Stimulated activated CD8-positive, alpha-beta memory T cell treated with anti-CD3 and anti-CD28 coated beads, Interleukin-4, amount 100 ng/mL, for 4 hours (primary cell): ENCODE results near the gene THBD.

Experiments used
- DNase-seq, 2 donors: peaks; one replicate each; pipeline ENCODE4 v3.0.0-alpha.2; 2020; ENCODE audit warnings: low read depth in 2 of 2, low spot score in 1 of 2

Gene THBD

GRCh38 chr20:23062632-23063031 lies 13.2 kb upstream of the THBD start:
- DNase-seq: no peak

- no peak for DNase-seq
Observed at GRCh38 chr20:23061734-23062561, 12.5 kb upstream of the THBD start.

DNA sequence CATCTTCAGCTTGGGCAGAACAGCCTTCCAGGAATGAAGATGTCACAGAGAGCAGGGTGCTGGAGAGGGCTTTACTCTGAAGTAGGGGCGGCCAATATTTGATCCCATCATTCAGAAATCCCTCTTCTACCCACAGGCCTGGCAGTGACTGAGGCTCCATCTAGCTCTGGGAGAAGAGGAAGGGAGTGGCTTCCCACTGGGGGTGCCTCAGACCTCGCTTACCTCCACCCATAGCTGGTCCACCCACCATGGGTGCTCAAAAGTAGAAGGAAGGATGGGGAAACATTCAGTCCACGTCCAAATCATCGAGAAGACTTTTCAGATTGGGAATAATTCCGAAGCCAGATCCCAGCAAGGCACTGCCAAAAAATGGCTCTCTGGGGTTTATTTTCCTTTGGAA lies 11.8 kb upstream of the THBD start:
- DNase-seq: no peak

DNA sequence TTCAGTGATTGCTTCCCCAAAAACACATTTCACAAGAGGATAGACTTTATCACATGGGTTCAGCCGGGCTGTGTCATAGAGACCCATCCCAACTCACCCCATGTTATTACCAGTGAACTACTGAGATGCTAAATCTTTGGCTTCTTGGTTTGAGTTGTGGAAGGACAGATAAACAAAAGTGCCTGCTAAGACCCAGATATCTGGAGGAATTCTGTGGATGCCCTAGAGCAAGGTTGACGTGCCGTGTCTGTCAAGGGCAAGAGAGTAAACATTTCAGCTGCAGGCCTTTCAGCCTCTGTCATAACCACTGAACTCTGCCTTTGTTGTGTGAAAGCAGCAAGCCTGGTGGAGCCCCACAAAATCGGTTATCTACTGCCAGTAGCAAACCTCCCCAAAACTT lies 11.2 kb upstream of the THBD start:
- DNase-seq: no peak

- no peak for DNase-seq
Observed at GRCh38 chr20:23059846-23060245, 10.4 kb upstream of the THBD start.

GRCh38 chr20:23059001-23059400 lies 9.5 kb upstream of the THBD start:
- no peak for DNase-seq

DNA sequence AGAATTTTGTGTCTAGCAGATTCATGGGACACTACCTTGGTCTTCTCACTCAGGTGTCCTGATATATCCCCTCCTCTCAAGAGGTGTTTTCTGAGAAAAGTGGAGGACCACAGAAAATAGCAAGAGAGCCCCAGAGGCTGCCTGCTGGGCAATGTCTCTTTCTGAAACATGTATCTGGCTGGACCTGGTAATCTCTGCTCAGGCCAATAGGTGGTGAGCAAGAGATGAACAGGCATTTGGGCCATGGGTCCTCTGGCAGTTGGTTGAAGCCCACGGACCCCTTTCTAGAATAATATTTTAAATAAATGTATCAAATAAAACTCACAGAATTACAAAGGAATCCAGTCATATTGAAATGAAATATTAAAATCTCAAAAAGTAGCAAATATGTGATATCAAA lies 8.8 kb upstream of the THBD start:
- DNase-seq: no peak

GRCh38 chr20:23052904-23053303 lies 3.4 kb upstream of the THBD start:
- DNase-seq: no peak

DNA sequence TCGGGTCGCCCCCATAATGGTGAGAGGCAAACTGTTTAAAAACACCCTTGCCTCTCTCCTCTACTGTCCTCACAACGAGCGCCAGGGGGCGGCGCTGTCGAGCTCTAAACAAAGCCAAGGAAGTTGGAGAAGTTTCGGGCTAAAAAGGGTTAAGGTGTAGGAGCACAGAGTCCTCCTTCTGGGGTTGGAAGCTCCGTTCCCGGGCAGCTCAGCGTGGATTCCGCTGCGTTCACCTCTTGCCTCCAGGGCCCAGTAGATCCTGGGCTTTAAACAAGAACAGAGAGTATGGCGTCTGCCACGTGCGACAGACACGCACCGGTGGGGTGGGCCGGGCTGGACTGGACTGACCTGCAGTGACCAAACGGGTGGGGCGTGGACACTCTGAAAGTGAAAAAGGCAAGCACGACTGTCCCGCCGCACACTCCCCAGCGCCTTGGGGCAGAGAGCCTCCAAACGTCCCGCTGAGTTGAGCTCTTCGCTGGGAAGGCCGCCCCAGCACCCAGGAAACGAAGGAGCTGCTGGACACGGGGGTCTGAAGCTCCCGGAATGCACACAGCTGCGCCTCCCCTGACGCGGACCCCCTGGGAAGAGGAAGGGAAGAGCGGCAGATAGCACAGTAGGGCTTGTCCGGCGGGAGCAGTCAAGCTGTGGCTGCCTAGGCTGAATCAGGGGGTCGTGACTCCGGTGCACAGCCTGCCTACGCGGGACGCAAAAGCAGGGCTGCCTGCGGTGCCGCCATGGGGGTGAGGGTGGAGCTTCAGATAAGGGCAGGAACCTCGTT lies 1.6 kb upstream of the THBD start:
- DNase-seq: no peak

DNA sequence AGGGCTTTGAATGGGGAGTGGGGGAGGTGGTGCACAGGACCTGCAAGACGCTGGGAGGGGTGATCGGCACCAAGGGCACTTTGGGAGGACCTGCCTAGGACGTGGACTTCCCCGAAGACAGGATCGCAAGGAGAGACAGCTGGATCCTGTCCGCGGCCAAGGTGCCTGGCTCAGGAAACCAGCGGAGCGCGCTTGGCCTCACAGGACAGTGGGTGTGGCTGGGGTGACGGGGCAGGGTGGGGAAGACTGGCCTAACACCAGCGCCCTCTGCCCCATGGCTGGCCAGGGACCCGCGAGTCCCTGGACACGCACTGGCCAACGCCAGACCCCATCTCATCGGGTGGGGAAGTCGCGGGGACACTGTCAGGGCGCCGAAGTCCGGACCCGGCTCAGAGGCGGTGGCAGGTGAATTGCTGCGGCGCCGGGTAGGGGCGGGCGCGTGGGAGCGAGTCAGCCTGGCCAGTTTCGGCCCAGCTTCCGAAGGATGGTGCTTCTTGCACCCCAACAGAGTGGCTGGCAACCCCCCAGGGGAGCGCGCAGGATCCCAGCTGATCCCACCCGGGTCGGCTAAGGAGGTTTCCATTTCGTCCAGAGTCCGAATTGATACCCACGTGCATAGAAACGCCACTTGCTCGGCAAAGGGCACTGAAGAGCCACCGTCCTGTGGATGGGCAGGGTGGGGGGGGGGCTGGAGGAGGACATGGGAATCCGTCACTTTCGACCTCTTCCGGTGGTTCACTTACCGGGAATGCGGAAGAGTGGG lies 785 bp upstream of the THBD start:
- no peak for DNase-seq

DNA sequence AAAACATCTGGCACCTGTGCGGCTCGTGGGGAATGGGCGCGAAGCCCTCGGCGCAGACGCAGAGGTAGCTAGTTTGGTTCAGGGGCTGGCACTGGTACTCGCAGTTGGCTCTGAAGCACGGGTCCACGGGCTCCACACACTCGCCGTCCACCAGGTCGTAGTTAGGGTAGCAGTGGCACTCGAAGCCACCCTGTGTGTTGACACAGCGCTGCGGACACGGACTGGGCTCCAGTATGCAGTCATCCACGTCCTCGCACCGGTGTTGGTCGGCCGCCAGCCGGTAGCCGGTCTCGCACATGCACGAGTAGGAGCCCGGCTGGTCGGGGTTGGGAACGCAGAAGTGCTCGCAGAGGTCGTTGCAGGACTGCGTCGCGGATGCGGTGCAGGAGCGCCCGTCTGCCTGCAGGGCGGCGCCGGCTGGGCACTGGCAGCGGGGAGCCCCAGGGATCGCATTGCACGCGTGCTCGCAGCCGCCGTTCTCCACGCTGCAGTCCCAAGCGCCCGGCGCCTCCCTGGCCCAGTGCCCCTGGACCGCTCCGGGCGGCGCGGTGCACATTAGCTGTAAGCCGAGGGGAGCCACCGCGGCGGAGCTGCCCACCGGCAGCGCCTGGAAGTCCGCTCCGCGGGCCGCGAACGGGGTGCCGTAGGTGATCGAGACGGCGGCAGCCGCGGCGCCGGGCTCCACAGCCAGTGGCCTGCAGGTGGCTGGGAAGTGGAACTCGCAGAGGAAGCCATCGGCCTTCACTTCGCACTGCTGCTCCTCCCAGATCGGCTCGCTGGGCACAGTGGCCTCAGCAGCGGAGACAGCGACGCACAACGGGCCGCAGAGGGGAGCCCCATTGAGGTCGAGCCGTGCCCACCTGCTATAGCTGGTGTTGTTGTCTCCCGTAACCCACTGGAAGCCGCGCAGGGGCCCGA lies 930 bp downstream of the THBD start:
- no peak for DNase-seq

DNA sequence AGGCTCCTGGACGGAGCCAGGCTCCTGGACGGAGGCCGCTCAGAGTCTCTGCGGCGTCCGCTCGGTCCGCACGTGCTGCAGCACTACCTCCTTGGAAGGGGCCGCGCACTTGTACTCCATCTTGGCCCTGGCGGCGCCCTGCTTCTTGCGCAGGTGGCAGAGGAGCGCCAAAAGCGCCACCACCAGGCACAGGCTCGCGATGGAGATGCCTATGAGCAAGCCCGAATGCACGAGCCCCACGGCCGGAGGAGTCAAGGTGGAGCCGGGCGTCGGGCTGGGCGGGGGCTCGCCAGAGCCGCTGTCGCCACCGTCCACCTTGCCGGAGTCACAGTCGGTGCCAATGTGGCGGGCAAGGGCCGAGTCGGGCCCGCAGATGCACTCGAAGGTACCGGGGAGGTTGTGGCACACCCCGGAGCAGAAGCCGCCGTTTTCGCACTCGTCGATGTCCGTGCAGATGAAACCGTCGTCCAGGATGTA lies 1.7 kb downstream of the THBD start:
- DNase-seq: no peak

DNA sequence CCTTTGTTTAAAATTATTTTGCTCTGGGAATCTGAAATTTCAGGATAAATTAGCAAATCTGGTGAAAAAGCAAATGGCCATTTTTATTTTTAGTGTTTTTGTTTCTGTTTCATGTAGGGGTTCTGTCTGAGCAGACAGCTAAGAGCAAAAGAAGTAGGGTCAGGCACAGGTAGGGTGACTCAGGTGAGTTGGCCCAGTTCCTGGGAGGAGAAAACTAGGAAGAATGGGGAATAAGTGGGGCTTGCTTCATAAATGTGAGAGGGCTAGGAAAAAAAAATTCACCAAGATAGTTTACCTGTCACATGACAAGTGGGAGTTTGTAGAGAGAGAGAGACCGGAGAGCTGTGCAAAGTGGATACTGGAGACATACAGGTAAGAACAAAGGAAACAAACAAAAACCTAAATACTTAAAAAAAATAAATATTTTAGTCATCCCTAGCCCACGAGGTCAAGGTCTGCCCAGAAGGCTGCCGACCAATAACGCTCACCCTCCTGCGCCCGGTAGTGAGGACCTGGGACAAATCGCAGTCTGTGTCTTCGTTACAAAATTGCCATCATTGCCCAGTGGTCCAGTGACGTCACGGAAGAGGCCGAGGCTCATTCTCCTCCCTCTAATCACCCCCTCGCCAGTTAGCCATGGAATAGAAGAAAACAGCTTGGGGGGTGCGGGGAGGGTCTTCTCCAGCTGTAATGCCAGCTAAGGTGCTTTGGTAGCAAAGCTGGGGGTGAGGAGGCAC lies 2.3 kb downstream of the THBD start:
- DNase-seq: no peak

DNA sequence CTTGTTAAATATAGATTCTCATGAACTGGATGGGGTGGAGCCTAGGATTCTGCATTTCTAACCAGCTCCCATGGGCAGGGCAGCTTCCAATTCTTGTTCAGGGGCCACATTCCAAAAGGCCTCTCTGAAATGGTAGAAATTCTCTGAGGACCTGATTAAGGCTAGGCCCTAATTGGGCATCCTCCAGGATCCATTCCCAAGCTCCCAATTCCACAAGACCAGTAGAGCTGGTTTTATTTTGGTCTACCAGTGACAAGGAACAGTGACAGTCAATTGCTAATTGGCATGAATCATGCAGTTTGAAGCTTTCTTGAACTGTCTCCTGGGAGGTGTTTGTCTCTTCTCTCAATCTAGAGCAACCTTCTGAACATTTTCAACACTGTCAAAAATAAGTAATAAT lies 3.0 kb downstream of the THBD start:
- no peak for DNase-seq

- no peak for DNase-seq
Observed at GRCh38 chr20:23043376-23043775, 6.1 kb downstream of the THBD start.

GRCh38 chr20:23042270-23042669 lies 7.2 kb downstream of the THBD start:
- DNase-seq: no peak

DNA sequence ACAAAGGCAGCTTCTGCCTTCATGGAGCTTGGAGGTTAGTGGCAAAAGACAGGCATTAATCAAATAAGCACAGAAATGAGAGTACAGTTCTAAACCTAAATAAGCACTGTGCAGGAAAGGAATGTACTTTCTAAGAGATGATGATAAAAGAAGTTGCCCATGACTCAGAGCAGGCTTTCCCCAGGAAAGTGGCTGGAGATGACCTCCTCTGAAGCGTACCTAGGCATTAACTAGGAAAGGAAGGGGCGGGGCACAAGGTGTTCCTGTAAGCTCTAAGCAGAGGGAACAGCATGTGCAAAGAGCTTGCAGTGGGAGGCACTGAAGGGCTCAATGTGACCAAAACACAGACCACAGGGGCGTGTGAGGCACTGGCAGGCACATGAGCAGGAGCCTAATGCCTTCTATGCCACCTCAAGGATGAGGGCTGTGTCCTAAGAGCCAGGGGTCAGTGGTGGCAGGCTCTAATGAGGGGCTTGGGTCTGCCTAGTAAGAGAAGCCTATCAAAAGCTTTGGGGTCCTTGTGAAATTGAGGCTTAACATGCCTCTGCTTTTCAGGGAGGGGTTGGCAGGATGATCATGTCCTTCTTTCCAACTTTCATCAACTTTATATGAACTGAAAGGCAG lies 9.5 kb downstream of the THBD start:
- DNase-seq: no peak

DNA sequence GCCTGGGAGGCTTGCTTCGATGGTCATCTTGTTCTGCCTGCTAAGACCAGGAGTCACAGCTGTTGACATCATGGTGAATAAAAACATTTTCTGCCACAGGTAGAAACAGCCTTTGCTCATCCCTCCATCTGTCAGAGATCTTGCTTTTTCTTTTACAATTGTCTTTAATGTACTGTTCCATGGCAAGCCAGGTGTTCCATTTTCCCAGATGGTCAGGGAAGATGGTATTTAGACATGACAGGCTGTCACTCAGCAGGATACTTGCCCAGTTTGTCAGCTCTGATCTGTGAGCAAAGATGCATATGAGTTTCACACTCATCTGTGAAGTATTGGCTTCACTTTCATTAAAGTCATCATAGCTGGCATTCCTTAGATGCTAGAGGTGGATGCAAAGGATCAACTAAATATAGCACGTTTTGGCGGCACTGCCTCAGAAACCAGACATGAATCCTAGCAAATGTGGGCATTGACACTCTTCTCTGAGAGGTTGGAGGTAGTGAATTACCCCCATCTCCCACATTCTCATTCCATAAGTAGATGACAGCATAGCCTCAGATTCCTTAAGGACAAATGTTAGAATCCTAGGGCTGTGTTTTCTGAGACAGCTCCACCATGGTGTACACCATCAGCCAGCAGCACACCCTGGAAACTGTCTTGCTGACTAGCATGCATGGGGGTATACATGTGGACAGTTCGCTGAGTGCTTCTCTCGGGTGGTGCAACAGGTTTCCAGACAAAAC lies 10.2 kb downstream of the THBD start:
- DNase-seq: no peak

- DNase-seq: no peak
Observed at GRCh38 chr20:23037017-23037481, 12.4 kb downstream of the THBD start.
